GM12872 (cell line): ENCODE measurements around the gene PPEF1.

Experiments used
- TF ChIP-seq, protein P1 (sequence below): IDR thresholded peaks from 3 replicates; pipeline ENCODE4 v1.5.1; 2011; ENCODE audit warnings: low read depth, mild to moderate bottlenecking, low read length, moderate library complexity; ENCODE audit not compliant: insufficient read depth

The PPEF1 gene, protein sequence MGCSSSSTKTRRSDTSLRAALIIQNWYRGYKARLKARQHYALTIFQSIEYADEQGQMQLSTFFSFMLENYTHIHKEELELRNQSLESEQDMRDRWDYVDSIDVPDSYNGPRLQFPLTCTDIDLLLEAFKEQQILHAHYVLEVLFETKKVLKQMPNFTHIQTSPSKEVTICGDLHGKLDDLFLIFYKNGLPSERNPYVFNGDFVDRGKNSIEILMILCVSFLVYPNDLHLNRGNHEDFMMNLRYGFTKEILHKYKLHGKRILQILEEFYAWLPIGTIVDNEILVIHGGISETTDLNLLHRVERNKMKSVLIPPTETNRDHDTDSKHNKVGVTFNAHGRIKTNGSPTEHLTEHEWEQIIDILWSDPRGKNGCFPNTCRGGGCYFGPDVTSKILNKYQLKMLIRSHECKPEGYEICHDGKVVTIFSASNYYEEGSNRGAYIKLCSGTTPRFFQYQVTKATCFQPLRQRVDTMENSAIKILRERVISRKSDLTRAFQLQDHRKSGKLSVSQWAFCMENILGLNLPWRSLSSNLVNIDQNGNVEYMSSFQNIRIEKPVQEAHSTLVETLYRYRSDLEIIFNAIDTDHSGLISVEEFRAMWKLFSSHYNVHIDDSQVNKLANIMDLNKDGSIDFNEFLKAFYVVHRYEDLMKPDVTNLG

DNA sequence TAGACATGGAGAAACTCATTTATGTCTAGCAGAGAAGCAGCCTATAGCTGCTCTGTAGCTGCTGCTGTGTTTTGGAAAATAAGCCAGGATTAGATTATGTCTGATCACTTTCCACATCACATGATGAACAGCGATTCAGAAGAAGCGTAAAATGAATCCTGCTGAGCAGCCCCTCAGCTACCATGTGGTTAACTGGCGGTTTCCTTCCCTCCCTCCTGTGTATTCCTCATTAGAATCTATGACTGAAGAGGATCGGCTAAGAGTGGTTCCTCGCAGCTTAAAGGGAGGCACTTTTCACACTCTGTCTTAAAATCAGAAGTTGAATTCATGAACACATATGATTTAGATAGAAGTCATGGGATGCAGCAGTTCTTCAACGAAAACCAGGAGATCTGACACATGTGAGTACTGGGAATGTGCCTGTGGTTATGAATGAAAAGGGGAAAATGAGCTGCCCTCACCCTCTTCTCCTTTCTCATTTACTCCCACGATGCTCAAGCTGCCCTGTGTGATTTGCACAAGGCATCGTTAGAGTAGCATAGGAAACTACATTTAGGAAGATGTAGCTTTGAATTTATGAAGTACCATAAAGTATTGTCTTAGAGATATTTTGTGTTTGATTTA is at the start of gene PPEF1:
Gene PPEF1 (plus strand): TSS at position 220 of the 624 bp plus-strand sequence. CDS start 136 bp downstream, at position 356.
- TF ChIP-seq, protein P1, sequence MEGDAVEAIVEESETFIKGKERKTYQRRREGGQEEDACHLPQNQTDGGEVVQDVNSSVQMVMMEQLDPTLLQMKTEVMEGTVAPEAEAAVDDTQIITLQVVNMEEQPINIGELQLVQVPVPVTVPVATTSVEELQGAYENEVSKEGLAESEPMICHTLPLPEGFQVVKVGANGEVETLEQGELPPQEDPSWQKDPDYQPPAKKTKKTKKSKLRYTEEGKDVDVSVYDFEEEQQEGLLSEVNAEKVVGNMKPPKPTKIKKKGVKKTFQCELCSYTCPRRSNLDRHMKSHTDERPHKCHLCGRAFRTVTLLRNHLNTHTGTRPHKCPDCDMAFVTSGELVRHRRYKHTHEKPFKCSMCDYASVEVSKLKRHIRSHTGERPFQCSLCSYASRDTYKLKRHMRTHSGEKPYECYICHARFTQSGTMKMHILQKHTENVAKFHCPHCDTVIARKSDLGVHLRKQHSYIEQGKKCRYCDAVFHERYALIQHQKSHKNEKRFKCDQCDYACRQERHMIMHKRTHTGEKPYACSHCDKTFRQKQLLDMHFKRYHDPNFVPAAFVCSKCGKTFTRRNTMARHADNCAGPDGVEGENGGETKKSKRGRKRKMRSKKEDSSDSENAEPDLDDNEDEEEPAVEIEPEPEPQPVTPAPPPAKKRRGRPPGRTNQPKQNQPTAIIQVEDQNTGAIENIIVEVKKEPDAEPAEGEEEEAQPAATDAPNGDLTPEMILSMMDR, result no peak

DNA sequence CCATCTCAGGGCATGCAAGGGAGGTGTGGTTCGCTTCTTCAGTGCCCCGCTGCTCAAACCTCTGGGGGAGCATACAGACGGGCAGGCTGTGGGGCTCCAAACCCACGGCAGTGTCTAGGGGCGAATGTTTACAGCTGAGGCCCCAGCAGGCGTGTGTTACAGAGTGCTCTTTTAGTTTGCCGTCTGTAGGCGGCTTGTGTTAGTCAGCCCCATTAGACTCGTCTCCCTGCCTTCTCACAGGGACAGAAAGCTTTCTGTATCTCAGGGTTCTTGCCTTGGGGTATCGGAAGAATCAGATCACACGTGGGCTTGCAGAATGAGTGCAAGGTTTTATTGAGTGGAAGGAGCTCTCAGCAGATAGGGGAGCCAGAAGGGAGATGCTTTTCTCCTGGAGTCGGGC is 46.2 kb upstream of the PPEF1 start:
- TF ChIP-seq, protein P1, result no peak

DNA sequence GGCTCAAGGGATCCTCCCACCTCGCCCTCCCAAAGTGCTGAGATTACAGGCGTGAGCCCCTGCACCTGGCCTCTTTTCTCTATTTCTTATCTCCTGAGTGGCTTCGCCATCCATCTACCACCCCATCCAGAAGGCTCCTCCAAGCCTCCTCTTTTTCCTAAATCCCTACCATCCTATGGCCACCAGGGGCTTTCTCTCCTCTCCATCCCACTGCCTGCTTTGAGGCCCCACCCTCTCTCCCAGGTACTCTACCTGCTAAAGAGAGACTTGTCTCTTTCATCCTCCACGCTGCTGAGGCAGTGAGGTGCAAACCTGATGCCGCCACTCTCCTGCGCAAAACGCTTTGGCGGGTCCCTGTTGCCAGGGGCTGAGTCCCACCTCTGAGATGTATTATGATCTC is 42.5 kb upstream of the PPEF1 start:
- TF ChIP-seq, protein P1, result no peak

DNA sequence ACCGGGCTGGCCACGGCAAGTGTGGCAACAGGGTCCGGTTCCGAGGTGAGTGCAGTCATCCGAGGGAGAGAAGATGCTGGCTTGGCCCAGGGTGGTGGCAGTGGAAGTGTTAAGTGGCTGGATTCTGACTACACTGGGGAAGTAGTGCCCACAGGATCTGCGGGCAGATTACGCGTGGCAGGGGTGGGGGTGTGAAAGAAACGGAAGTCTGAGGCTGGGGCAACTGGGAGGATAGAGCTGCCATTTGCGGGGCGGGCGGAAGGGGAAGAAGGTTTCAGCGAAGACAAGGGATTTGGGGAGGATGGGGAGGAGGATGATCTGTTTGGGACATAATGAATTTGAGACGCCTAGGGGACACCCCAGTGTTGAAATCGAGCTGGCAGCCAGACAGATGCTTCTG is 40.8 kb upstream of the PPEF1 start:
- TF ChIP-seq, protein P1, result no peak

DNA sequence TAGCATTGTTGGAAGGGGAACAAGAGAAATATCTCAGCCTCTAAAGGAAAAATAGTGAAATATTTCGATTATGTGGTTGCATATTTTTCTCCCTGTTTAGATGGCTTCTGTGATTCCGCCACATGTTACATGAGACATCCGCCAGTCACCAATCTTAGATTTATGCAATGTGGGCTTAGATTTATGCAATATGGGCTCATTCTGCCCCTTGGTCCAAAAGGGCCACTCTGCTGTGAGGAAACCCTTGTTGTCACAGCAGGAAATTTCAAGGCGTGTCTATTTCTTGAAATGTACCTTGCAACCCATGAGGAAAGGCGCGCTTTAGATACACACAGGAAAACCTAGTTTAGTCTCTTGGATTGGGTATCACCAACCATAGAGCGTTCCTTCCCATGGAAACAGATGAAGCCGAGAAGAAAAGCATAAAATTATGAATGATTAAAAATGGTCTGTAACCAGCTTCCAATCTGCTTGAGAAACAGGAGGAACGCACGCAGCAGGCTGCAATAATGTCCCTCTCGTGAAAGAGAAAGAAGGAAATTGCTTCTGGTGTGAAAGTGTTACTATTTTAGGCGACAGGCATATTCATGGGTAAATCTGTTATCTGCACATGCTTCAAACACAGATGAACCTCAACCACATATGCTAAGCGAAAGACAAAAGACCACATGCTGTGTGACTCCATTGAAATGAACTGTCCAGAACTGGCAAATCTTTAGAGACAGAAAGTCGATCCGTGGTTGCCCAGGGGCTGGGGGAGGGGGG is 39.2 kb upstream of the PPEF1 start:
- TF ChIP-seq, protein P1, result no peak

DNA sequence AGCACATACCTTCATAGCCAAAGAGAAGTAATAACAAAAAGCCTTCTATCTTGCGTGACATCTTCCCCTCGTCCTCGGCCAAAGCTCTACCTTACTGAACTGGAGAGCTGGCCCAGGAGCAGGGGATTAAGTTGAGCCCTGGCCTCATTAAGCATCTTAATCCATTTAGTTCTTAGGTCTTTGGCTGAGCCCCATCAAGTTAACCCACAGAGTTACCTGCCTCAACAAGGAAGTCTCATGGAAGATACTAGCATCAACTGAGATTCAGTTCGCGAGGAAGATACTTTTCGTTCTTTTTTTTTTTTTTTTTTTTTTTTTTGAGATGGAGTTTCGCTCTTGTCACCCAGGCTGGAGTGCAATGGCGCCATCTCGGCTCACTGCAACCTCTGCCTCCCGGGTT is 35.4 kb upstream of the PPEF1 start, which contains the start of gene RS1:
Gene RS1 (minus strand): TSS at position 101 of the 400 bp plus-strand sequence. CDS start 40 bp downstream, at position 61.
- TF ChIP-seq, protein P1, result no peak
